Measurements from ENCODE around the gene DDX39A.

DNA sequence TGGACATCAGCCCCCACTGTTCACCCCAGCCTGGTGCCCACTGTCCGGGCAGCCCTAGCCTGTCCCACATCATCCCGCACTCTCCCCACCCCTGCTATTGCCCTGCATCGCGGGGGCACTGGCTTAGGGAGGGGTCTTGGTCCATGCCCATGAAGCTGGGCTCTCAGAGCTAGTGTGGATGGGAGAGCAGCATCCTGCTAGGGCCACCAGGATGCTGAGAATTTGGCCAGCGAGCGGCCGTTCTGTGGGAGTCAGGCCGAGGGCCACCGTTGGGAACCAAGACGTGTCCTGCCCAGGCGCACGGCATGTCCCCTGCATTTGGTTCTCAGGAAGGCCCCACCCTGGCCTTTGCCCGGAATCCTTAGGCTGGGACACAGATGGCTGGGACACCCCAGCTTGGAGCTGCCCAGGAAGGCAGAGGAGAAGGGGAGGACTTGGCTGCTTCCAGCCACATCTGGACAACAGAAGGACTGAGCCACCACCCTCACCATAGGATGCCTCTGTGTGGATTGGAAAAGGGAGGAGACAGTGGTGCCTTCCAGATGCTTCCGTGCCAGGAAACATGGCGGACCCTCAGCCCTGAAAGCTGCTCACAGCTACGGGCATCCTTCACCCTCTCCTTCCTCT lies 23.3 kb downstream of the DDX39A start:
- TF ChIP-seq POLR2A (IDR thresholded peaks at IDR 0.05; ENCODE audit: low read length): no peak
- no peak for TF ChIP-seq GATA1 (IDR thresholded peaks at IDR 0.05; ENCODE audit: low read depth, low read length)

Measured in erythroblast (primary cell).